HepG2 (cell line): ENCODE data around the gene C11orf58. TPM values are rescaled to one million over a fixed set of nuclear protein-coding genes. Genes with fewer than 3 reads are reported as not detected.

Experiments
- BCL6 ChIP-seq: IDR thresholded peaks from 2 replicates; pipeline ENCODE4 v1.6.1; 2016; ENCODE audit warnings: missing genetic modification reagents, missing compliant biosample characterization
- CREB1 ChIP-seq, 2 experiments: fragments of 450-650 bp in 1 of 2; IDR thresholded peaks; 2 replicates each; pipeline ENCODE4 v1.6.1; 2016 to 2017; ENCODE audit warnings: control low read depth in 1 of 2, mild to moderate bottlenecking in 1 of 2, missing compliant biosample characterization in 1 of 2, missing genetic modification characterization in 1 of 2
- HMGA1 ChIP-seq: sonication (generic); formaldehyde crosslinking; conservative IDR thresholded peaks from 2 replicates; pipeline ENCODE4 v1.4.0; 2020; ENCODE audit warnings: missing genetic modification reagents
- HOXA5 ChIP-seq: sonication (generic); formaldehyde crosslinking; IDR thresholded peaks from 2 replicates; pipeline ENCODE4 v1.4.0; 2020; ENCODE audit warnings: missing genetic modification reagents
- NFRKB ChIP-seq: fragments of 450-650 bp; IDR thresholded peaks from 2 replicates; pipeline ENCODE4 v1.6.1; 2017
- NPAS2 ChIP-seq: sonication (generic); formaldehyde crosslinking; IDR thresholded peaks from 2 replicates; pipeline ENCODE4 v1.8.0; 2022; ENCODE audit warnings: mild to moderate bottlenecking, missing genetic modification reagents, borderline replicate concordance
- SKI ChIP-seq: fragments of 450-650 bp; IDR thresholded peaks from one replicate; pipeline ENCODE4 v1.6.1; 2018; ENCODE audit warnings: mild to moderate bottlenecking; ENCODE audit not compliant: partially characterized antibody
- SNRNP70 ChIP-seq: fragments of 200-400 bp; formaldehyde crosslinking; IDR thresholded peaks from 2 replicates; pipeline ENCODE4 v1.6.1; 2017; ENCODE audit warnings: mild to moderate bottlenecking, low read depth, low read length, moderate library complexity
- YY1 ChIP-seq: IDR thresholded peaks from 2 replicates; pipeline ENCODE4 v1.6.1; 2011; ENCODE audit warnings: low read length, low read depth, moderate library complexity, mild to moderate bottlenecking; ENCODE audit not compliant: insufficient read depth, insufficient replicate concordance
- ZBTB38 ChIP-seq: sonication (generic); formaldehyde crosslinking; IDR thresholded peaks from 2 replicates; pipeline ENCODE4 v1.5.1; 2020; ENCODE audit warnings: mild to moderate bottlenecking, missing genetic modification reagents
- ZNF446 ChIP-seq: sonication (generic); formaldehyde crosslinking; IDR thresholded peaks from 2 replicates; pipeline ENCODE4 v1.5.0; 2020; ENCODE audit warnings: mild to moderate bottlenecking, missing genetic modification reagents
- polyA plus RNA-seq, 8 experiments: library from polyadenylated mRNA; depleted of rRNA in 3 of 8; stranded (reverse) in 7 of 8; unstranded in 1 of 8; fragments of >200 nt; fragmentation: Illumina TruSeq in 4 of 8; extraction: Trizol in 4 of 8; gene quantifications; 2 replicates each; pipeline versions ENCODE4 v1.2.1 to v1.2.3, GENCODE V29; 2011 to 2016; ENCODE audit warnings: low read depth in 4 of 8, missing spikeins in 1 of 8, mixed read lengths in 1 of 8; ENCODE audit not compliant: insufficient read depth in 1 of 8
- total RNA-seq, 5 experiments: library from RNA; depleted of rRNA; stranded (reverse); fragments of >200 nt; fragmentation: Illumina TruSeq; extraction: Trizol; gene quantifications; 2 replicates each; pipeline ENCODE4 v1.2.3, GENCODE V29; 2016; ENCODE audit warnings: low read depth in 1 of 5
- TF ChIP-seq, protein P1 (sequence below): sonication (generic); formaldehyde crosslinking; IDR thresholded peaks from 2 replicates; pipeline ENCODE4 v1.5.1; 2020; ENCODE audit warnings: mild to moderate bottlenecking, missing genetic modification reagents, borderline replicate concordance
- TF ChIP-seq, protein P2 (sequence below): IDR thresholded peaks from 2 replicates; pipeline ENCODE4 v1.6.1; 2016; ENCODE audit warnings: low read depth, control low read depth
- TF ChIP-seq, protein P3 (sequence below), 2 experiments: fragments of 450-650 bp in 1 of 2; sonication (generic) in 1 of 2; formaldehyde crosslinking in 1 of 2; IDR thresholded peaks; 2 replicates each; pipeline versions ENCODE4 v1.6.1 to v1.8.0; 2016 to 2022; ENCODE audit warnings: antibody characterized with exemption in 1 of 2, mild to moderate bottlenecking in 1 of 2, missing genetic modification reagents in 1 of 2

Gene C11orf58
- total and polyA plus RNA-seq, 2 of the 13 experiments (the other 11 are each of a cell fraction or from before 2014, with no cell fraction given) = 83.8 to 167 TPM

DNA sequence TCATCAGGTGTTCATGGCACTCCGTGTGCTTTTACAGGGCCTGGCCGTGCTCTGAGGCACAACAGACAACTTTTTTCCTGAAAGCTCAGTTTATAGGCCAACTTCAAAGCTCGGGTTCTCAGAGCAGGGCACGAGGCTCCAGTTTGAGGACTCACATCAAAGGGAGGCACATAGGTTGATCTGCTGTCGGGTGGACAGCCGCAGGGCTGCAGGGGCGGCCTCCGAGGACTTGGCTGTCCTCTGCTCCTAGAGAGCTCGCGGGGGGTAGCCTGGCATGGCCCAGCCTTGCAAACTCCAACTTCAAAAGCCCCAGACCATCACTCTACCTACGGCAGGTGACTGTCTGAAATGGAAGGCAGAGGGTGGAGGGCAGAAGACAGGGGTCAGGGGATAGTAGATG lies 31.6 kb downstream of the C11orf58 start (continued):
- TF ChIP-seq, protein P1, sequence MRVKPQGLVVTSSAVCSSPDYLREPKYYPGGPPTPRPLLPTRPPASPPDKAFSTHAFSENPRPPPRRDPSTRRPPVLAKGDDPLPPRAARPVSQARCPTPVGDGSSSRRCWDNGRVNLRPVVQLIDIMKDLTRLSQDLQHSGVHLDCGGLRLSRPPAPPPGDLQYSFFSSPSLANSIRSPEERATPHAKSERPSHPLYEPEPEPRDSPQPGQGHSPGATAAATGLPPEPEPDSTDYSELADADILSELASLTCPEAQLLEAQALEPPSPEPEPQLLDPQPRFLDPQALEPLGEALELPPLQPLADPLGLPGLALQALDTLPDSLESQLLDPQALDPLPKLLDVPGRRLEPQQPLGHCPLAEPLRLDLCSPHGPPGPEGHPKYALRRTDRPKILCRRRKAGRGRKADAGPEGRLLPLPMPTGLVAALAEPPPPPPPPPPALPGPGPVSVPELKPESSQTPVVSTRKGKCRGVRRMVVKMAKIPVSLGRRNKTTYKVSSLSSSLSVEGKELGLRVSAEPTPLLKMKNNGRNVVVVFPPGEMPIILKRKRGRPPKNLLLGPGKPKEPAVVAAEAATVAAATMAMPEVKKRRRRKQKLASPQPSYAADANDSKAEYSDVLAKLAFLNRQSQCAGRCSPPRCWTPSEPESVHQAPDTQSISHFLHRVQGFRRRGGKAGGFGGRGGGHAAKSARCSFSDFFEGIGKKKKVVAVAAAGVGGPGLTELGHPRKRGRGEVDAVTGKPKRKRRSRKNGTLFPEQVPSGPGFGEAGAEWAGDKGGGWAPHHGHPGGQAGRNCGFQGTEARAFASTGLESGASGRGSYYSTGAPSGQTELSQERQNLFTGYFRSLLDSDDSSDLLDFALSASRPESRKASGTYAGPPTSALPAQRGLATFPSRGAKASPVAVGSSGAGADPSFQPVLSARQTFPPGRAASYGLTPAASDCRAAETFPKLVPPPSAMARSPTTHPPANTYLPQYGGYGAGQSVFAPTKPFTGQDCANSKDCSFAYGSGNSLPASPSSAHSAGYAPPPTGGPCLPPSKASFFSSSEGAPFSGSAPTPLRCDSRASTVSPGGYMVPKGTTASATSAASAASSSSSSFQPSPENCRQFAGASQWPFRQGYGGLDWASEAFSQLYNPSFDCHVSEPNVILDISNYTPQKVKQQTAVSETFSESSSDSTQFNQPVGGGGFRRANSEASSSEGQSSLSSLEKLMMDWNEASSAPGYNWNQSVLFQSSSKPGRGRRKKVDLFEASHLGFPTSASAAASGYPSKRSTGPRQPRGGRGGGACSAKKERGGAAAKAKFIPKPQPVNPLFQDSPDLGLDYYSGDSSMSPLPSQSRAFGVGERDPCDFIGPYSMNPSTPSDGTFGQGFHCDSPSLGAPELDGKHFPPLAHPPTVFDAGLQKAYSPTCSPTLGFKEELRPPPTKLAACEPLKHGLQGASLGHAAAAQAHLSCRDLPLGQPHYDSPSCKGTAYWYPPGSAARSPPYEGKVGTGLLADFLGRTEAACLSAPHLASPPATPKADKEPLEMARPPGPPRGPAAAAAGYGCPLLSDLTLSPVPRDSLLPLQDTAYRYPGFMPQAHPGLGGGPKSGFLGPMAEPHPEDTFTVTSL = no peak
- TF ChIP-seq HOXA5 (CRISPR knock-in tag) (no peak), CREB1 (IDR thresholded peaks at IDR 0.05) (no peak), CREB1 (CRISPR knock-in tag; IDR thresholded peaks at IDR 0.05) (no peak), YY1 (no peak), ZBTB38 (no peak; the same call in 1 of the 2 replicates), NFRKB (no peak), SNRNP70 (no peak), NPAS2 (CRISPR knock-in tag) (no peak), ZNF446 (no peak), SKI (no peak), BCL6 (CRISPR knock-in tag) (peak; percentile 91), HMGA1 (CRISPR knock-in tag) (no peak)
- TF ChIP-seq, protein P2, sequence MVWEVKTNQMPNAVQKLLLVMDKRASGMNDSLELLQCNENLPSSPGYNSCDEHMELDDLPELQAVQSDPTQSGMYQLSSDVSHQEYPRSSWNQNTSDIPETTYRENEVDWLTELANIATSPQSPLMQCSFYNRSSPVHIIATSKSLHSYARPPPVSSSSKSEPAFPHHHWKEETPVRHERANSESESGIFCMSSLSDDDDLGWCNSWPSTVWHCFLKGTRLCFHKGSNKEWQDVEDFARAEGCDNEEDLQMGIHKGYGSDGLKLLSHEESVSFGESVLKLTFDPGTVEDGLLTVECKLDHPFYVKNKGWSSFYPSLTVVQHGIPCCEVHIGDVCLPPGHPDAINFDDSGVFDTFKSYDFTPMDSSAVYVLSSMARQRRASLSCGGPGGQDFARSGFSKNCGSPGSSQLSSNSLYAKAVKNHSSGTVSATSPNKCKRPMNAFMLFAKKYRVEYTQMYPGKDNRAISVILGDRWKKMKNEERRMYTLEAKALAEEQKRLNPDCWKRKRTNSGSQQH (CRISPR knock-in tag) = no peak
- TF ChIP-seq, protein P3, sequence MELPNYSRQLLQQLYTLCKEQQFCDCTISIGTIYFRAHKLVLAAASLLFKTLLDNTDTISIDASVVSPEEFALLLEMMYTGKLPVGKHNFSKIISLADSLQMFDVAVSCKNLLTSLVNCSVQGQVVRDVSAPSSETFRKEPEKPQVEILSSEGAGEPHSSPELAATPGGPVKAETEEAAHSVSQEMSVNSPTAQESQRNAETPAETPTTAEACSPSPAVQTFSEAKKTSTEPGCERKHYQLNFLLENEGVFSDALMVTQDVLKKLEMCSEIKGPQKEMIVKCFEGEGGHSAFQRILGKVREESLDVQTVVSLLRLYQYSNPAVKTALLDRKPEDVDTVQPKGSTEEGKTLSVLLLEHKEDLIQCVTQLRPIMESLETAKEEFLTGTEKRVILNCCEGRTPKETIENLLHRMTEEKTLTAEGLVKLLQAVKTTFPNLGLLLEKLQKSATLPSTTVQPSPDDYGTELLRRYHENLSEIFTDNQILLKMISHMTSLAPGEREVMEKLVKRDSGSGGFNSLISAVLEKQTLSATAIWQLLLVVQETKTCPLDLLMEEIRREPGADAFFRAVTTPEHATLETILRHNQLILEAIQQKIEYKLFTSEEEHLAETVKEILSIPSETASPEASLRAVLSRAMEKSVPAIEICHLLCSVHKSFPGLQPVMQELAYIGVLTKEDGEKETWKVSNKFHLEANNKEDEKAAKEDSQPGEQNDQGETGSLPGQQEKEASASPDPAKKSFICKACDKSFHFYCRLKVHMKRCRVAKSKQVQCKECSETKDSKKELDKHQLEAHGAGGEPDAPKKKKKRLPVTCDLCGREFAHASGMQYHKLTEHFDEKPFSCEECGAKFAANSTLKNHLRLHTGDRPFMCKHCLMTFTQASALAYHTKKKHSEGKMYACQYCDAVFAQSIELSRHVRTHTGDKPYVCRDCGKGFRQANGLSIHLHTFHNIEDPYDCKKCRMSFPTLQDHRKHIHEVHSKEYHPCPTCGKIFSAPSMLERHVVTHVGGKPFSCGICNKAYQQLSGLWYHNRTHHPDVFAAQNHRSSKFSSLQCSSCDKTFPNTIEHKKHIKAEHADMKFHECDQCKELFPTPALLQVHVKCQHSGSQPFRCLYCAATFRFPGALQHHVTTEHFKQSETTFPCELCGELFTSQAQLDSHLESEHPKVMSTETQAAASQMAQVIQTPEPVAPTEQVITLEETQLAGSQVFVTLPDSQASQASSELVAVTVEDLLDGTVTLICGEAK (IDR thresholded peaks at IDR 0.05) = no peak
- TF ChIP-seq, protein P3 (CRISPR knock-in tag; IDR thresholded peaks at IDR 0.05) = no peak
